K562 (cell line): ENCODE results near the gene ISG20L2. TPM values are rescaled to one million over a fixed set of nuclear protein-coding genes. Genes with fewer than 3 reads are reported as not detected.

ENCODE experiments used
- ARID1B ChIP-seq: fragments of 450-650 bp; IDR thresholded peaks from 2 replicates; pipeline ENCODE4 v1.6.1; 2016; ENCODE audit warnings: antibody characterized with exemption, mild to moderate bottlenecking, inconsistent platforms
- BRD4 ChIP-seq: fragments of 200-600 bp; sonication (generic); IDR thresholded peaks from 2 replicates; pipeline ENCODE4 v1.6.1; 2017; ENCODE audit warnings: inconsistent platforms
- FOXK1 ChIP-seq: sonication (generic); formaldehyde crosslinking; IDR thresholded peaks from 2 replicates; pipeline ENCODE4 v1.8.0; 2022; ENCODE audit warnings: missing genetic modification reagents, mild to moderate bottlenecking, borderline replicate concordance
- GABPB2 ChIP-seq: fragments of 250-450 bp; sonication (Bioruptor Pico); conservative IDR thresholded peaks from 2 replicates; pipeline ENCODE4 v1.5.1; 2021; ENCODE audit warnings: mild to moderate bottlenecking
- HIVEP1 ChIP-seq: fragments of 250-450 bp; sonication (Bioruptor Pico); IDR thresholded peaks from 2 replicates; pipeline ENCODE4 v1.4.0; 2020; ENCODE audit warnings: mild to moderate bottlenecking
- KAT2B ChIP-seq: IDR thresholded peaks from one replicate; pipeline ENCODE4 v1.6.1; 2012; ENCODE audit warnings: low read depth, mild to moderate bottlenecking, control low read depth, inconsistent platforms, low read length, moderate library complexity
- NCOR1 ChIP-seq: fragments of 450-650 bp; IDR thresholded peaks from 2 replicates; pipeline ENCODE4 v1.6.1; 2016; ENCODE audit warnings: mild to moderate bottlenecking, moderate library complexity
- NFXL1 ChIP-seq: fragments of 450-650 bp; formaldehyde crosslinking; IDR thresholded peaks from 2 replicates; pipeline ENCODE4 v1.4.0; 2021; ENCODE audit warnings: mild to moderate bottlenecking
- PRDM10 ChIP-seq: fragments of 450-650 bp; IDR thresholded peaks from 2 replicates; pipeline ENCODE4 v1.6.1; 2018; ENCODE audit not compliant: partially characterized antibody
- SREBF2 ChIP-seq: sonication (generic); formaldehyde crosslinking; IDR thresholded peaks from 2 replicates; pipeline ENCODE4 v1.4.0; 2020; ENCODE audit warnings: mild to moderate bottlenecking, missing genetic modification reagents
- TAL1 ChIP-seq: fragments of 450-650 bp; IDR thresholded peaks from 2 replicates; pipeline ENCODE4 v1.6.1; 2016; ENCODE audit warnings: mild to moderate bottlenecking
- ZBTB40 ChIP-seq, 2 experiments: fragments of 450-650 bp in 1 of 2; sonication (generic) in 1 of 2; formaldehyde crosslinking in 1 of 2; IDR thresholded peaks; 2 replicates each; pipeline versions ENCODE4 v1.7.1 to v1.9.0; 2016 to 2022; ENCODE audit warnings: inconsistent platforms in 1 of 2, mild to moderate bottlenecking in 1 of 2, missing genetic modification reagents in 1 of 2
- ZNF395 ChIP-seq: fragments of 200-800 bp; sonication (Bioruptor generic); IDR thresholded peaks from 2 replicates; pipeline ENCODE4 v1.6.1; 2017; ENCODE audit warnings: missing genetic modification characterization, missing compliant biosample characterization
- ZNF717 ChIP-seq: fragments of 250-450 bp; sonication (Bioruptor Pico); IDR thresholded peaks from 2 replicates; pipeline ENCODE4 v1.5.0; 2021
- polyA plus RNA-seq, 8 experiments: library from polyadenylated mRNA; depleted of rRNA in 4 of 8; stranded (reverse) in 5 of 8; unstranded in 3 of 8; fragments of >200 nt; fragmentation: Nextera tagmentation in 2 of 8; fragmentation: Illumina TruSeq in 1 of 8; extraction: Ambion mirVana in 2 of 8; extraction: Trizol in 1 of 8; gene quantifications; 2 replicates each; pipeline versions ENCODE4 v1.2.1 to v1.2.3, GENCODE V29; 2011 to 2014; ENCODE audit warnings: inconsistent platforms in 1 of 8, missing spikeins in 1 of 8
- total RNA-seq, 7 experiments: library from RNA; depleted of rRNA in 6 of 7; stranded (reverse); fragments of >200 nt in 6 of 7; fragmentation: Illumina TruSeq in 2 of 7; extraction: Trizol in 2 of 7; gene quantifications; 2 replicates each; pipeline versions ENCODE4 v1.2.1 to v1.2.3, GENCODE V29; 2011 to 2021; ENCODE audit warnings: low replicate concordance in 1 of 7

The ISG20L2 gene
- total and polyA plus RNA-seq, 9 of the 15 experiments (the other 6 are each of a cell fraction or from before 2014, with no cell fraction given) = 21.3 to 130 (median 50.3) TPM

- TF ChIP-seq ZBTB40 (IDR thresholded peaks at IDR 0.05) (peak; percentile 45), ZBTB40 (CRISPR knock-in tag; IDR thresholded peaks at IDR 0.05) (no peak), NCOR1 (0 out of 2 replicates have a peak, but pooled peaks have one; percentile 45), ZNF395 (CRISPR knock-in tag) (peak; percentile 42; the same call in 1 of the 2 replicates), BRD4 (no peak), ARID1B (peak; percentile 75), KAT2B (no peak), ZNF717 (CRISPR knock-in tag) (no peak), SREBF2 (CRISPR knock-in tag) (no peak), FOXK1 (CRISPR knock-in tag) (peak; percentile 70; the same call in 1 of the 2 replicates), TAL1 (peak; percentile 44; the same call in 1 of the 2 replicates), NFXL1 (CRISPR knock-in tag) (no peak), HIVEP1 (CRISPR knock-in tag) (no peak), PRDM10 (no peak), GABPB2 (CRISPR knock-in tag) (no peak)
Observed at GRCh38 chr1:156749419-156750118, 21.0 kb upstream of the ISG20L2 start (continued).
